ENCODE data around the gene VOPP1.

DNA sequence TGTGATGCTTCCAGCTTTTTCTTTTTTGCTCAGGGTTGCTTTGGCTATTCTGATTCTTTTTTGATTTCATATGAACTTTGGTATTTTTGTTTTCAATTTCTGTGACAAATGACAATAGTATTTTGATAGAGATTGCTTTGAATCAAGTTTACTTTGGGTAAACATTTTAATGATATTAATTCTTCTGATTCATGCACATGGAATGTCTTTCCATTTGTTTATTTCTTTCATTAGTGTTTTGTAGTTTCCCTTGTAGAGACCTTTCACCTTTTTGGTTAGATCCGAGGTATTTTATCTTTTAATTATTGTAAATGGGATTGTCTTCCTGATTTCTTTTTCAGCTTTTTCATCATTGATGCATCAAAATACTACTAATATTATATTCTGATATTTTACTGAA, 114.0 kb downstream of the VOPP1 start:
- TF ChIP-seq ZZZ3 (IDR thresholded peaks at IDR 0.05; ENCODE audit: control insufficient read depth, insufficient read length, low read depth), result no peak
- no peak for TF ChIP-seq FOXK2 (IDR thresholded peaks at IDR 0.05)
- no peak for TF ChIP-seq EZH2 (IDR thresholded peaks at IDR 0.05; ENCODE audit: borderline replicate concordance, control insufficient read depth, low read depth, low read length)
- TF ChIP-seq CHD1 (IDR thresholded peaks at IDR 0.05; ENCODE audit: low read depth, low read length), result no peak
